H1 (cell line): ENCODE measurements around the gene PIGK. TPM values are rescaled to one million over a fixed set of nuclear protein-coding genes. Genes with fewer than 3 reads are reported as not detected.

Source experiments
- CTCF ChIA-PET: fragments of 300-600 bp; sonication (Branson Sonifier 250); formaldehyde crosslinking; loops from one replicate; lab custom pipeline; 2021; ENCODE audit not compliant: partially characterized antibody; lab: Charles Lee
- POLR2A ChIA-PET: fragments of 300-600 bp; sonication (Branson Sonifier 250); formaldehyde crosslinking; loops from one replicate; lab custom pipeline; 2021; ENCODE audit warnings: inconsistent platforms; ENCODE audit not compliant: partially characterized antibody; lab: Charles Lee
- DNase-seq, 2 experiments: peaks; one replicate each; pipeline versions ENCODE4 v3.0.0 to v3.0.0-alpha.2; 2010 to 2022; ENCODE audit warnings: low spot score in 2 of 2, low read depth in 1 of 2, mixed read lengths in 1 of 2
- FAIRE-seq: peaks from 2 replicates; lab custom pipeline; 2011; peaks lifted over from hg19 to GRCh38; lab: Jason Lieb, UNC
- H2AFZ ChIP-seq: 2 replicates; pipeline ENCODE4 v1.8.1; 2012; ENCODE audit warnings: low read length, inconsistent platforms
- H2AK5ac ChIP-seq: 2 replicates; pipeline ENCODE4 v1.6.1; 2013; ENCODE audit warnings: low read depth, low read length
- H2BK120ac ChIP-seq: replicated peaks from 2 replicates; pipeline ENCODE3; 2013; ENCODE audit warnings: low read depth, low read length, inconsistent platforms
- H2BK12ac ChIP-seq: 2 replicates; pipeline ENCODE4 v1.6.1; 2013; ENCODE audit warnings: low read depth, low read length
- H2BK15ac ChIP-seq: 2 replicates; pipeline ENCODE4 v1.6.1; 2013; ENCODE audit warnings: low read length
- H2BK20ac ChIP-seq: 2 replicates; pipeline ENCODE4 v1.6.1; 2013; ENCODE audit warnings: low read length
- H2BK5ac ChIP-seq: 2 replicates; pipeline ENCODE4 v1.6.1; 2013; ENCODE audit warnings: low read depth, low read length
- H3K14ac ChIP-seq: 2 replicates; pipeline ENCODE4 v1.6.1; 2013; ENCODE audit warnings: inconsistent platforms; ENCODE audit not compliant: insufficient read length
- H3K18ac ChIP-seq: 2 replicates; pipeline ENCODE4 v1.6.1; 2013; ENCODE audit warnings: low read length; ENCODE audit errors: extremely low read depth
- H3K23ac ChIP-seq: 2 replicates; pipeline ENCODE4 v1.6.1; 2013; ENCODE audit warnings: inconsistent platforms; ENCODE audit not compliant: insufficient read length
- H3K23me2 ChIP-seq: 2 replicates; pipeline ENCODE4 v1.6.1; 2013; ENCODE audit warnings: low read depth, low read length
- H3K27ac ChIP-seq: 2 replicates; pipeline ENCODE4 v1.6.1; 2011; ENCODE audit warnings: low read depth, low read length, inconsistent platforms
- H3K27me3 ChIP-seq, 4 experiments: replicated peaks in 1 of 4; 1 replicate in 1 of 4; 2 replicates in 3 of 4; pipeline versions ENCODE4 v1.6.1 to v1.8.1; 2011 to 2013; ENCODE audit warnings: low read length in 3 of 4, mild to moderate bottlenecking in 3 of 4, inconsistent platforms in 2 of 4, mixed read lengths in 2 of 4, moderate library complexity in 1 of 4; ENCODE audit not compliant: control insufficient read depth in 3 of 4, insufficient read depth in 3 of 4; ENCODE audit errors: extremely low read depth in 1 of 4
- H3K36me3 ChIP-seq, 4 experiments: 2 replicates each; pipeline versions ENCODE4 v1.6.1 to v1.8.1; 2011 to 2013; ENCODE audit warnings: mild to moderate bottlenecking in 4 of 4, low read length in 3 of 4, moderate library complexity in 2 of 4, control low read depth in 1 of 4, inconsistent platforms in 1 of 4; ENCODE audit not compliant: insufficient read depth in 4 of 4, control insufficient read depth in 2 of 4
- H3K4ac ChIP-seq: replicated peaks from 2 replicates; pipeline ENCODE3; 2013; ENCODE audit warnings: low read length, low read depth, mixed read lengths, inconsistent platforms; ENCODE audit not compliant: insufficient read length
- H3K4me1 ChIP-seq, 4 experiments: replicated peaks in 1 of 4; 1 replicate in 1 of 4; 2 replicates in 3 of 4; pipeline versions ENCODE4 v1.6.1 to v1.8.1; 2011 to 2013; ENCODE audit warnings: low read length in 3 of 4, inconsistent platforms in 2 of 4, mixed read lengths in 1 of 4; ENCODE audit not compliant: insufficient read depth in 4 of 4, control insufficient read depth in 3 of 4
- H3K4me2 ChIP-seq, 2 experiments: 2 replicates each; pipeline versions ENCODE4 v1.6.1 to v1.8.1; 2011 to 2013; ENCODE audit warnings: low read depth in 2 of 2, low read length in 2 of 2, control low read depth in 1 of 2, inconsistent platforms in 1 of 2, mild to moderate bottlenecking in 1 of 2; ENCODE audit not compliant: insufficient read depth in 1 of 2
- H3K4me3 ChIP-seq, 4 experiments: fragments of 200-600, 300-600 bp in 1 of 4; sonication (generic), shearing (Covaris generic), sonication (Bioruptor Twin) in 1 of 4; 2 replicates each; pipeline versions ENCODE4 v1.5.1 to v1.8.1; 2011 to 2016; ENCODE audit warnings: low read length in 4 of 4, low read depth in 3 of 4, control low read depth in 2 of 4, inconsistent platforms in 2 of 4, mild to moderate bottlenecking in 2 of 4, mixed read lengths in 1 of 4, moderate library complexity in 1 of 4; ENCODE audit not compliant: insufficient read depth in 2 of 4; ENCODE audit errors: extremely low read depth in 1 of 4
- H3K56ac ChIP-seq: replicated peaks from 2 replicates; pipeline ENCODE3; 2013; ENCODE audit warnings: low read depth, mild to moderate bottlenecking, mixed read lengths, low read length, inconsistent platforms; ENCODE audit not compliant: insufficient read length
- H3K79me1 ChIP-seq: 2 replicates; pipeline ENCODE4 v1.6.1; 2013; ENCODE audit warnings: low read depth, low read length, control low read depth
- H3K79me2 ChIP-seq, 2 experiments: 2 replicates each; pipeline versions ENCODE4 v1.6.1 to v1.8.1; 2012 to 2013; ENCODE audit warnings: low read length in 2 of 2, mild to moderate bottlenecking in 2 of 2, inconsistent platforms in 1 of 2; ENCODE audit not compliant: insufficient read depth in 2 of 2, control insufficient read depth in 1 of 2
- H3K9ac ChIP-seq, 4 experiments: replicated peaks in 1 of 4; 1 replicate in 1 of 4; 2 replicates in 3 of 4; pipeline versions ENCODE4 v1.6.1 to v1.8.1; 2011 to 2013; ENCODE audit warnings: low read depth in 3 of 4, low read length in 3 of 4, control low read depth in 2 of 4, mild to moderate bottlenecking in 2 of 4, moderate library complexity in 2 of 4, inconsistent platforms in 1 of 4; ENCODE audit errors: extremely low read depth in 1 of 4
- H3K9me3 ChIP-seq, 2 experiments: 2 replicates each; pipeline versions ENCODE4 v1.6.1 to v1.8.1; 2012 to 2013; ENCODE audit warnings: mild to moderate bottlenecking in 2 of 2, moderate library complexity in 2 of 2, control low read depth in 1 of 2, inconsistent platforms in 1 of 2, low read depth in 1 of 2, low read length in 1 of 2, mixed read lengths in 1 of 2; ENCODE audit not compliant: insufficient read depth in 2 of 2
- H4K20me1 ChIP-seq, 2 experiments: replicated peaks in 1 of 2; 2 replicates each; pipeline versions ENCODE3 to v1.8.1; 2011 to 2013; ENCODE audit warnings: inconsistent platforms in 2 of 2, low read length in 2 of 2, mild to moderate bottlenecking in 1 of 2; ENCODE audit not compliant: insufficient read depth in 2 of 2, control insufficient read depth in 1 of 2
- H4K5ac ChIP-seq: 2 replicates; pipeline ENCODE4 v1.6.1; 2013; ENCODE audit warnings: low read length, low read depth, mixed read lengths, inconsistent platforms; ENCODE audit not compliant: insufficient read length
- H4K8ac ChIP-seq: 2 replicates; pipeline ENCODE4 v1.8.0; 2013; ENCODE audit warnings: mild to moderate bottlenecking, moderate library complexity, low read length, inconsistent platforms; ENCODE audit not compliant: insufficient read depth; ENCODE audit errors: extremely low read depth
- H4K91ac ChIP-seq: replicated peaks from 2 replicates; pipeline ENCODE3; 2013; ENCODE audit warnings: low read length, mixed read lengths, inconsistent platforms; ENCODE audit not compliant: insufficient read length
- CBX8 ChIP-seq: fragments of 300-800, 300-1000 bp; sonication (generic); IDR thresholded peaks from 2 replicates; pipeline ENCODE4 v1.7.1; 2016; ENCODE audit warnings: low read depth, low read length, borderline replicate concordance
- CTCF ChIP-seq, 3 experiments: IDR thresholded peaks; 1 replicate in 2 of 3; 2 replicates in 1 of 3; pipeline versions ENCODE4 v1.5.1 to v1.6.1; 2011; ENCODE audit warnings: low read length in 3 of 3, mild to moderate bottlenecking in 3 of 3, inconsistent platforms in 2 of 3, low read depth in 1 of 3, moderate library complexity in 1 of 3; ENCODE audit not compliant: insufficient read depth in 1 of 3; ENCODE audit errors: control extremely low read depth in 1 of 3
- EZH2 ChIP-seq: fragments of 200-600 bp; sonication (generic); IDR thresholded peaks from 2 replicates; pipeline ENCODE4 v1.7.1; 2012; ENCODE audit warnings: low read depth, mild to moderate bottlenecking, moderate library complexity, low read length, inconsistent platforms; ENCODE audit not compliant: severe bottlenecking
- FOSL1 ChIP-seq: IDR thresholded peaks from 2 replicates; pipeline ENCODE4 v1.6.1; 2011; ENCODE audit warnings: mild to moderate bottlenecking, low read depth, low read length, moderate library complexity; ENCODE audit not compliant: insufficient read depth
- JUND ChIP-seq: IDR thresholded peaks from 2 replicates; pipeline ENCODE4 v1.6.1; 2011; ENCODE audit warnings: mild to moderate bottlenecking, improper control_type of control experiment, low read length
- SP1 ChIP-seq: IDR thresholded peaks from 2 replicates; pipeline ENCODE4 v1.6.1; 2011; ENCODE audit warnings: low read depth, low read length
- TAF7 ChIP-seq: optimal IDR thresholded peaks from 2 replicates; pipeline ENCODE3; 2011; ENCODE audit warnings: low read depth, mild to moderate bottlenecking, inconsistent platforms, low read length, moderate library complexity, borderline replicate concordance
- TBP ChIP-seq: IDR thresholded peaks from 2 replicates; pipeline ENCODE4 v1.6.1; 2011; ENCODE audit warnings: low read depth, low read length, improper control_type of control experiment
- YY1 ChIP-seq: IDR thresholded peaks from 2 replicates; pipeline ENCODE4 v1.6.1; 2011; ENCODE audit warnings: low read depth, mild to moderate bottlenecking, low read length
- ZNF274 ChIP-seq: IDR thresholded peaks from 2 replicates; pipeline ENCODE4 v1.7.0; 2012; ENCODE audit warnings: low read length, borderline replicate concordance; ENCODE audit errors: extremely low read depth
- WGBS, 2 experiments: shearing (Covaris generic) in 1 of 2; methylation state at CpG; one replicate each; pipeline versions ENCODE4 v1.1.6 to v1.1.7; 2013 to 2015; ENCODE audit warnings: low lambda C conversion rate in 2 of 2, mixed read lengths in 2 of 2, inconsistent platforms in 1 of 2, low coverage in 1 of 2, missing lambda C conversion rate in 1 of 2; ENCODE audit not compliant: insufficient replicate concordance in 2 of 2, insufficient coverage in 1 of 2, insufficient read length in 1 of 2; ENCODE audit errors: extremely low coverage in 1 of 2, missing lambda C conversion rate in 1 of 2; 5-methylcytosine and 5-hydroxymethylcytosine counted together
- polyA plus RNA-seq, 7 experiments: library from polyadenylated mRNA; depleted of rRNA in 3 of 7; stranded (reverse) in 5 of 7; unstranded in 2 of 7; fragments of >200 nt in 5 of 7; fragments of 200-250 nt in 2 of 7; gene quantifications; 1 replicate in 5 of 7; 2 replicates in 1 of 7; 4 replicates in 1 of 7; pipeline versions ENCODE4 v1.2.1 to v1.2.3, GENCODE V29; 2011 to 2013; ENCODE audit warnings: missing spikeins in 2 of 7, mixed read lengths in 2 of 7
- total RNA-seq: library from RNA; stranded (reverse); fragmentation: NEBNext Ultra II Directional; extraction: Animal tissue kit (Norgen Biotek cat#: 25700); gene quantifications from 2 replicates; pipeline ENCODE4 v1.2.1, GENCODE V29; 2021
- TF ChIP-seq, protein P1 (sequence below): IDR thresholded peaks from 2 replicates; pipeline ENCODE4 v1.6.1; 2012; ENCODE audit warnings: inconsistent platforms

The PIGK gene
- total and polyA plus RNA-seq, 2 of the 8 experiments (the other 6 are each of a cell fraction or from before 2014, with no cell fraction given): 5.6 to 23.2 TPM

GRCh38 chr1:77047575-77047974, 171.7 kb downstream of the PIGK start:
- no peak overlapping the region for H3K18ac ChIP-seq
- no peaks in the 10 kb centered on the region; a peak in 1 of 8 replicates for H3K36me3 ChIP-seq
- no peaks in the 10 kb centered on the region for H3K79me1 ChIP-seq
- H3K4me3 ChIP-seq: no peak overlapping the region
- H3K23ac ChIP-seq: no peak overlapping the region
- H3K27ac ChIP-seq: no peak overlapping the region
- no peak overlapping the region for H2BK20ac ChIP-seq
- no peak overlapping the region for H2AFZ ChIP-seq
- no peak overlapping the region for H4K5ac ChIP-seq
- no peak overlapping the region for H2BK120ac ChIP-seq
- no peak overlapping the region for H3K56ac ChIP-seq
- no peak overlapping the region for H3K4me2 ChIP-seq
- H3K4ac ChIP-seq: no peak overlapping the region
- ChIA-PET POLR2A (no interaction called here), CTCF (interaction anchor here (0.8 to 1.3 kb wide), 4 partner anchors 13 to 142 kb away, joined by 3 to 5 read pairs (median 3); no protein-coding TSS in a partner anchor)
- H3K23me2 ChIP-seq: no peaks in the 10 kb centered on the region
- H2BK5ac ChIP-seq: no peak overlapping the region
- no peaks in the 10 kb centered on the region for H3K79me2 ChIP-seq
- H2AK5ac ChIP-seq: no peak overlapping the region
- no peaks in the 10 kb centered on the region for H3K9me3 ChIP-seq
- no peaks in the 10 kb centered on the region for H3K27me3 ChIP-seq
- H4K8ac ChIP-seq: no peak overlapping the region
- no peaks in the 10 kb centered on the region for H4K20me1 ChIP-seq
- no peak overlapping the region for H4K91ac ChIP-seq
- H2BK12ac ChIP-seq: no peak overlapping the region
- H2BK15ac ChIP-seq: no peak overlapping the region
- WGBS, 2 experiments: 79% methylated on average over 1 of the region's 1 CpG; no CpG with 5 or more reads in 1 of the 2 experiments
- DNase-seq (no peak), FAIRE-seq (no peak)
- no peak overlapping the region for H3K9ac ChIP-seq
- H3K14ac ChIP-seq: no peak overlapping the region
- H3K4me1 ChIP-seq: no peaks in the 10 kb centered on the region
- TF ChIP-seq TBP (no peak), ZNF274 (no peak), CBX8 (no peak), CTCF (IDR thresholded peaks at IDR 0.05; ENCODE audit: control extremely low read depth in 1 of 3, insufficient read depth in 1 of 3, low read depth in 1 of 3, low read length in 3 of 3) (no peak), EZH2 (no peak), FOSL1 (no peak), JUND (no peak), YY1 (no peak), TAF7 (no peak), SP1 (no peak)
- TF ChIP-seq, protein P1, sequence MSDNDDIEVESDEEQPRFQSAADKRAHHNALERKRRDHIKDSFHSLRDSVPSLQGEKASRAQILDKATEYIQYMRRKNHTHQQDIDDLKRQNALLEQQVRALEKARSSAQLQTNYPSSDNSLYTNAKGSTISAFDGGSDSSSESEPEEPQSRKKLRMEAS: no peak
